ENCODE results near the gene NFKBIE. TPM values are rescaled to one million over a fixed set of nuclear protein-coding genes. Genes with fewer than 3 reads are reported as not detected.

NFKBIE gene
- total and polyA plus RNA-seq, 2 experiments from 2014 or later, result 14.6 to 25.9 TPM

DNA sequence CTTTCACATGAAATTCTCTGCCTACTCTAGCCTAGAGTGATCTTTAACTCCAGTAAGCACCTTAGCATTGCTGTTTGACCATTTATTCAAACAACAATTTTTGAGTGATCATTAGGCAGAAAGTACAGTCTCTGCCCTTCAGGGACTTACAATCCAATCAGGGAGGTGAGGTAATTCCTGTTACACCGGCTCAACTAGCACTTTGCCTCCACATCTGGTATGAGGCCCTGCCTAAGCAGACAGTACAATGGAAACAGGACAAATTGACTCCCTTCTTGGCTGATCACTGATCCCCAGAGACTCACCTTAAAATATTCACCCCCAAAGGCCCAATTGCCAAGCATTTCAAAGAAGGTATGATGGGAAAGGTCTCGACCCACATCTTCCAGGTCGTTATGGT lies 46.4 kb upstream of the NFKBIE start:
- TF ChIP-seq ZNF114 (CRISPR knock-in tag; IDR thresholded peaks at IDR 0.05), result no peak
- no peak for TF ChIP-seq EZH2phosphoT487 (IDR thresholded peaks at IDR 0.05; ENCODE audit: unreplicated experiment)
- TF ChIP-seq, protein P1, sequence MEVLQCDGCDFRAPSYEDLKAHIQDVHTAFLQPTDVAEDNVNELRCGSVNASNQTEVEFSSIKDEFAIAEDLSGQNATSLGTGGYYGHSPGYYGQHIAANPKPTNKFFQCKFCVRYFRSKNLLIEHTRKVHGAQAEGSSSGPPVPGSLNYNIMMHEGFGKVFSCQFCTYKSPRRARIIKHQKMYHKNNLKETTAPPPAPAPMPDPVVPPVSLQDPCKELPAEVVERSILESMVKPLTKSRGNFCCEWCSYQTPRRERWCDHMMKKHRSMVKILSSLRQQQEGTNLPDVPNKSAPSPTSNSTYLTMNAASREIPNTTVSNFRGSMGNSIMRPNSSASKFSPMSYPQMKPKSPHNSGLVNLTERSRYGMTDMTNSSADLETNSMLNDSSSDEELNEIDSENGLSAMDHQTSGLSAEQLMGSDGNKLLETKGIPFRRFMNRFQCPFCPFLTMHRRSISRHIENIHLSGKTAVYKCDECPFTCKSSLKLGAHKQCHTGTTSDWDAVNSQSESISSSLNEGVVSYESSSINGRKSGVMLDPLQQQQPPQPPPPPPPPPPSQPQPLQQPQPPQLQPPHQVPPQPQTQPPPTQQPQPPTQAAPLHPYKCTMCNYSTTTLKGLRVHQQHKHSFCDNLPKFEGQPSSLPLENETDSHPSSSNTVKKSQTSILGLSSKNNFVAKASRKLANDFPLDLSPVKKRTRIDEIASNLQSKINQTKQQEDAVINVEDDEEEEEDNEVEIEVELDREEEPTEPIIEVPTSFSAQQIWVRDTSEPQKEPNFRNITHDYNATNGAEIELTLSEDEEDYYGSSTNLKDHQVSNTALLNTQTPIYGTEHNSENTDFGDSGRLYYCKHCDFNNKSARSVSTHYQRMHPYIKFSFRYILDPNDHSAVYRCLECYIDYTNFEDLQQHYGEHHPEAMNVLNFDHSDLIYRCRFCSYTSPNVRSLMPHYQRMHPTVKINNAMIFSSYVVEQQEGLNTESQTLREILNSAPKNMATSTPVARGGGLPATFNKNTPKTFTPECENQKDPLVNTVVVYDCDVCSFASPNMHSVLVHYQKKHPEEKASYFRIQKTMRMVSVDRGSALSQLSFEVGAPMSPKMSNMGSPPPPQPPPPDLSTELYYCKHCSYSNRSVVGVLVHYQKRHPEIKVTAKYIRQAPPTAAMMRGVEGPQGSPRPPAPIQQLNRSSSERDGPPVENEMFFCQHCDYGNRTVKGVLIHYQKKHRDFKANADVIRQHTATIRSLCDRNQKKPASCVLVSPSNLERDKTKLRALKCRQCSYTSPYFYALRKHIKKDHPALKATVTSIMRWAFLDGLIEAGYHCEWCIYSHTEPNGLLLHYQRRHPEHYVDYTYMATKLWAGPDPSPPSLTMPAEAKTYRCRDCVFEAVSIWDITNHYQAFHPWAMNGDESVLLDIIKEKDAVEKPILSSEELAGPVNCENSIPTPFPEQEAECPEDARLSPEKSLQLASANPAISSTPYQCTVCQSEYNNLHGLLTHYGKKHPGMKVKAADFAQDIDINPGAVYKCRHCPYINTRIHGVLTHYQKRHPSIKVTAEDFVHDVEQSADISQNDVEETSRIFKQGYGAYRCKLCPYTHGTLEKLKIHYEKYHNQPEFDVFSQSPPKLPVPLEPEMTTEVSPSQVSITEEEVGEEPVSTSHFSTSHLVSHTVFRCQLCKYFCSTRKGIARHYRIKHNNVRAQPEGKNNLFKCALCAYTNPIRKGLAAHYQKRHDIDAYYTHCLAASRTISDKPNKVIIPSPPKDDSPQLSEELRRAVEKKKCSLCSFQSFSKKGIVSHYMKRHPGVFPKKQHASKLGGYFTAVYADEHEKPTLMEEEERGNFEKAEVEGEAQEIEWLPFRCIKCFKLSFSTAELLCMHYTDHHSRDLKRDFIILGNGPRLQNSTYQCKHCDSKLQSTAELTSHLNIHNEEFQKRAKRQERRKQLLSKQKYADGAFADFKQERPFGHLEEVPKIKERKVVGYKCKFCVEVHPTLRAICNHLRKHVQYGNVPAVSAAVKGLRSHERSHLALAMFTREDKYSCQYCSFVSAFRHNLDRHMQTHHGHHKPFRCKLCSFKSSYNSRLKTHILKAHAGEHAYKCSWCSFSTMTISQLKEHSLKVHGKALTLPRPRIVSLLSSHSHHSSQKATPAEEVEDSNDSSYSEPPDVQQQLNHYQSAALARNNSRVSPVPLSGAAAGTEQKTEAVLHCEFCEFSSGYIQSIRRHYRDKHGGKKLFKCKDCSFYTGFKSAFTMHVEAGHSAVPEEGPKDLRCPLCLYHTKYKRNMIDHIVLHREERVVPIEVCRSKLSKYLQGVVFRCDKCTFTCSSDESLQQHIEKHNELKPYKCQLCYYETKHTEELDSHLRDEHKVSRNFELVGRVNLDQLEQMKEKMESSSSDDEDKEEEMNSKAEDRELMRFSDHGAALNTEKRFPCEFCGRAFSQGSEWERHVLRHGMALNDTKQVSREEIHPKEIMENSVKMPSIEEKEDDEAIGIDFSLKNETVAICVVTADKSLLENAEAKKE (CRISPR knock-in tag; IDR thresholded peaks at IDR 0.05), result no peak
- TF ChIP-seq NANOG (IDR thresholded peaks at IDR 0.05; ENCODE audit: borderline replicate concordance), result no peak
- no peak for TF ChIP-seq POLR2AphosphoS5 (IDR thresholded peaks at IDR 0.05; ENCODE audit: low read depth)
- TF ChIP-seq, protein P2, sequence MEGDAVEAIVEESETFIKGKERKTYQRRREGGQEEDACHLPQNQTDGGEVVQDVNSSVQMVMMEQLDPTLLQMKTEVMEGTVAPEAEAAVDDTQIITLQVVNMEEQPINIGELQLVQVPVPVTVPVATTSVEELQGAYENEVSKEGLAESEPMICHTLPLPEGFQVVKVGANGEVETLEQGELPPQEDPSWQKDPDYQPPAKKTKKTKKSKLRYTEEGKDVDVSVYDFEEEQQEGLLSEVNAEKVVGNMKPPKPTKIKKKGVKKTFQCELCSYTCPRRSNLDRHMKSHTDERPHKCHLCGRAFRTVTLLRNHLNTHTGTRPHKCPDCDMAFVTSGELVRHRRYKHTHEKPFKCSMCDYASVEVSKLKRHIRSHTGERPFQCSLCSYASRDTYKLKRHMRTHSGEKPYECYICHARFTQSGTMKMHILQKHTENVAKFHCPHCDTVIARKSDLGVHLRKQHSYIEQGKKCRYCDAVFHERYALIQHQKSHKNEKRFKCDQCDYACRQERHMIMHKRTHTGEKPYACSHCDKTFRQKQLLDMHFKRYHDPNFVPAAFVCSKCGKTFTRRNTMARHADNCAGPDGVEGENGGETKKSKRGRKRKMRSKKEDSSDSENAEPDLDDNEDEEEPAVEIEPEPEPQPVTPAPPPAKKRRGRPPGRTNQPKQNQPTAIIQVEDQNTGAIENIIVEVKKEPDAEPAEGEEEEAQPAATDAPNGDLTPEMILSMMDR (conservative IDR thresholded peaks at IDR 0.05; ENCODE audit: low read depth in 2 of 2), result no peak
- no peak for TF ChIP-seq EZH2 (IDR thresholded peaks at IDR 0.05; ENCODE audit: low read depth, unreplicated experiment)
- no peak for TF ChIP-seq CREB1 (CRISPR knock-in tag; IDR thresholded peaks at IDR 0.05; ENCODE audit: low read depth)
- TF ChIP-seq, protein P3, sequence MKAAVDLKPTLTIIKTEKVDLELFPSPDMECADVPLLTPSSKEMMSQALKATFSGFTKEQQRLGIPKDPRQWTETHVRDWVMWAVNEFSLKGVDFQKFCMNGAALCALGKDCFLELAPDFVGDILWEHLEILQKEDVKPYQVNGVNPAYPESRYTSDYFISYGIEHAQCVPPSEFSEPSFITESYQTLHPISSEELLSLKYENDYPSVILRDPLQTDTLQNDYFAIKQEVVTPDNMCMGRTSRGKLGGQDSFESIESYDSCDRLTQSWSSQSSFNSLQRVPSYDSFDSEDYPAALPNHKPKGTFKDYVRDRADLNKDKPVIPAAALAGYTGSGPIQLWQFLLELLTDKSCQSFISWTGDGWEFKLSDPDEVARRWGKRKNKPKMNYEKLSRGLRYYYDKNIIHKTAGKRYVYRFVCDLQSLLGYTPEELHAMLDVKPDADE (IDR thresholded peaks at IDR 0.05), result no peak
- TF ChIP-seq ZNF331 (CRISPR knock-in tag; IDR thresholded peaks at IDR 0.05; ENCODE audit: low read depth), result no peak
- TF ChIP-seq STAT1 (IDR thresholded peaks at IDR 0.05; ENCODE audit: unreplicated experiment), result no peak
- TF ChIP-seq JUNB (IDR thresholded peaks at IDR 0.05; ENCODE audit: unreplicated experiment), result no peak
- TF ChIP-seq, protein P4, sequence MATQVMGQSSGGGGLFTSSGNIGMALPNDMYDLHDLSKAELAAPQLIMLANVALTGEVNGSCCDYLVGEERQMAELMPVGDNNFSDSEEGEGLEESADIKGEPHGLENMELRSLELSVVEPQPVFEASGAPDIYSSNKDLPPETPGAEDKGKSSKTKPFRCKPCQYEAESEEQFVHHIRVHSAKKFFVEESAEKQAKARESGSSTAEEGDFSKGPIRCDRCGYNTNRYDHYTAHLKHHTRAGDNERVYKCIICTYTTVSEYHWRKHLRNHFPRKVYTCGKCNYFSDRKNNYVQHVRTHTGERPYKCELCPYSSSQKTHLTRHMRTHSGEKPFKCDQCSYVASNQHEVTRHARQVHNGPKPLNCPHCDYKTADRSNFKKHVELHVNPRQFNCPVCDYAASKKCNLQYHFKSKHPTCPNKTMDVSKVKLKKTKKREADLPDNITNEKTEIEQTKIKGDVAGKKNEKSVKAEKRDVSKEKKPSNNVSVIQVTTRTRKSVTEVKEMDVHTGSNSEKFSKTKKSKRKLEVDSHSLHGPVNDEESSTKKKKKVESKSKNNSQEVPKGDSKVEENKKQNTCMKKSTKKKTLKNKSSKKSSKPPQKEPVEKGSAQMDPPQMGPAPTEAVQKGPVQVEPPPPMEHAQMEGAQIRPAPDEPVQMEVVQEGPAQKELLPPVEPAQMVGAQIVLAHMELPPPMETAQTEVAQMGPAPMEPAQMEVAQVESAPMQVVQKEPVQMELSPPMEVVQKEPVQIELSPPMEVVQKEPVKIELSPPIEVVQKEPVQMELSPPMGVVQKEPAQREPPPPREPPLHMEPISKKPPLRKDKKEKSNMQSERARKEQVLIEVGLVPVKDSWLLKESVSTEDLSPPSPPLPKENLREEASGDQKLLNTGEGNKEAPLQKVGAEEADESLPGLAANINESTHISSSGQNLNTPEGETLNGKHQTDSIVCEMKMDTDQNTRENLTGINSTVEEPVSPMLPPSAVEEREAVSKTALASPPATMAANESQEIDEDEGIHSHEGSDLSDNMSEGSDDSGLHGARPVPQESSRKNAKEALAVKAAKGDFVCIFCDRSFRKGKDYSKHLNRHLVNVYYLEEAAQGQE (IDR thresholded peaks at IDR 0.05; ENCODE audit: unreplicated experiment), result no peak
- H3K36me3 Mint-ChIP-seq (ENCODE audit: low read depth), result peaks cover 51% of the 10 kb centered on the region
- 0 out of 2 replicates have a peak, but pooled peaks cover 4% of the 10 kb centered on the region for H3F3A ChIP-seq (replicated peaks; ENCODE audit: low read depth)
- H3K4me2 ChIP-seq, result peak overlapping the region; percentile 86
- no peak overlapping the region for H3K27ac Mint-ChIP-seq
- peaks cover 10% of the 10 kb centered on the region for H3K79me2 ChIP-seq (replicated peaks; ENCODE audit: insufficient read depth)
- peaks cover 6% of the 10 kb centered on the region; the same call in 1 of the 2 replicates for H3K4me1 ChIP-seq (ENCODE audit: insufficient read depth)
- H4K20me1 ChIP-seq (replicated peaks; ENCODE audit: insufficient read depth), result no peaks in the 10 kb centered on the region
- no peaks in the 10 kb centered on the region for H3K9me2 ChIP-seq (ENCODE audit: insufficient read depth)
- H3K36me3 ChIP-seq (ENCODE audit: insufficient read depth), result peaks cover 12% of the 10 kb centered on the region
- no peak overlapping the region for H2AFZ ChIP-seq
- no peaks in the 10 kb centered on the region for H3K27me3 ChIP-seq (ENCODE audit: insufficient read depth)
- peak overlapping the region; percentile 79 for H3K4me3 ChIP-seq
- H3K27me3 Mint-ChIP-seq (ENCODE audit: insufficient read depth, low read depth, poor library complexity), result peaks cover 7% of the 10 kb centered on the region
- ATAC-seq, result no peak
- peaks cover 13% of the 10 kb centered on the region; the same call in 2 of the 3 replicates for H3K4me1 Mint-ChIP-seq
- no peak overlapping the region for H3K27ac ChIP-seq (ENCODE audit: low read depth)
- DNase-seq (ENCODE audit: low spot score), result no peak
- H3K9me3 Mint-ChIP-seq, result no peaks in the 10 kb centered on the region; the same call in 2 of the 3 replicates
- peak overlapping the region; percentile 94 for H3K4me3 Mint-ChIP-seq

Measured in GM23338 (cell line).